GM12801 (cell line): ENCODE results near the gene P3H2.

Source experiments
- TF ChIP-seq, protein P1 (sequence below): IDR thresholded peaks from one replicate; pipeline ENCODE4 v1.5.1; 2011; ENCODE audit warnings: control low read depth; ENCODE audit not compliant: insufficient read length; ENCODE audit errors: extremely low read depth

The P3H2 gene, protein sequence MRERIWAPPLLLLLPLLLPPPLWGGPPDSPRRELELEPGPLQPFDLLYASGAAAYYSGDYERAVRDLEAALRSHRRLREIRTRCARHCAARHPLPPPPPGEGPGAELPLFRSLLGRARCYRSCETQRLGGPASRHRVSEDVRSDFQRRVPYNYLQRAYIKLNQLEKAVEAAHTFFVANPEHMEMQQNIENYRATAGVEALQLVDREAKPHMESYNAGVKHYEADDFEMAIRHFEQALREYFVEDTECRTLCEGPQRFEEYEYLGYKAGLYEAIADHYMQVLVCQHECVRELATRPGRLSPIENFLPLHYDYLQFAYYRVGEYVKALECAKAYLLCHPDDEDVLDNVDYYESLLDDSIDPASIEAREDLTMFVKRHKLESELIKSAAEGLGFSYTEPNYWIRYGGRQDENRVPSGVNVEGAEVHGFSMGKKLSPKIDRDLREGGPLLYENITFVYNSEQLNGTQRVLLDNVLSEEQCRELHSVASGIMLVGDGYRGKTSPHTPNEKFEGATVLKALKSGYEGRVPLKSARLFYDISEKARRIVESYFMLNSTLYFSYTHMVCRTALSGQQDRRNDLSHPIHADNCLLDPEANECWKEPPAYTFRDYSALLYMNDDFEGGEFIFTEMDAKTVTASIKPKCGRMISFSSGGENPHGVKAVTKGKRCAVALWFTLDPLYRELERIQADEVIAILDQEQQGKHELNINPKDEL

GRCh38 chr3:190120269-190121060 lies at the start of gene P3H2:
TSS of gene P3H2 (minus strand) at chr3:190120897. CDS start at chr3:190120731, 166 bp downstream.
- TF ChIP-seq, protein P1, sequence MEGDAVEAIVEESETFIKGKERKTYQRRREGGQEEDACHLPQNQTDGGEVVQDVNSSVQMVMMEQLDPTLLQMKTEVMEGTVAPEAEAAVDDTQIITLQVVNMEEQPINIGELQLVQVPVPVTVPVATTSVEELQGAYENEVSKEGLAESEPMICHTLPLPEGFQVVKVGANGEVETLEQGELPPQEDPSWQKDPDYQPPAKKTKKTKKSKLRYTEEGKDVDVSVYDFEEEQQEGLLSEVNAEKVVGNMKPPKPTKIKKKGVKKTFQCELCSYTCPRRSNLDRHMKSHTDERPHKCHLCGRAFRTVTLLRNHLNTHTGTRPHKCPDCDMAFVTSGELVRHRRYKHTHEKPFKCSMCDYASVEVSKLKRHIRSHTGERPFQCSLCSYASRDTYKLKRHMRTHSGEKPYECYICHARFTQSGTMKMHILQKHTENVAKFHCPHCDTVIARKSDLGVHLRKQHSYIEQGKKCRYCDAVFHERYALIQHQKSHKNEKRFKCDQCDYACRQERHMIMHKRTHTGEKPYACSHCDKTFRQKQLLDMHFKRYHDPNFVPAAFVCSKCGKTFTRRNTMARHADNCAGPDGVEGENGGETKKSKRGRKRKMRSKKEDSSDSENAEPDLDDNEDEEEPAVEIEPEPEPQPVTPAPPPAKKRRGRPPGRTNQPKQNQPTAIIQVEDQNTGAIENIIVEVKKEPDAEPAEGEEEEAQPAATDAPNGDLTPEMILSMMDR = no peak

GRCh38 chr3:190169877-190170276 lies 49.2 kb upstream of the P3H2 start:
- TF ChIP-seq, protein P1 = no peak

DNA sequence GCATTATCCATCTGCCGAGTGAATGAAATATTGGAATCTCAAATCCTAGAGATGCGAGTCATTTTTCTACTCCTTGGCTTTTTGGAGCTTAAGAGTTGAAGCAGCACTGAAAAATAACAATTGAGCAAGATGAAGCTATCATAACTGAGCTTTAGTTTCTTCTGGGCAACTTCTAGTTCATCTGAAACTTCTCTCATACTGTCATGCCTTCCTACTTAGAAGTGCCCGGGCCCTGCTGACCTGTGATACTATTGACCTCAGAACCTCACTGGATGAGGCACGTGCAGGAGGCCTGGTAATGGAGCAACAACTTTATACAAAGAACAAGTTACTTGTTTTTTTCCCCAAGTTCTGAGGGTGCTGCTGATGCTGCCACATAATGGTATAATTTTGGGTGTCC lies 48.5 kb upstream of the P3H2 start:
- TF ChIP-seq, protein P1 = no peak

GRCh38 chr3:190167936-190168680 lies 47.4 kb upstream of the P3H2 start:
- TF ChIP-seq, protein P1 = no peak

- TF ChIP-seq, protein P1 = no peak
Measured at GRCh38 chr3:190166948-190167347, 46.3 kb upstream of the P3H2 start.

DNA sequence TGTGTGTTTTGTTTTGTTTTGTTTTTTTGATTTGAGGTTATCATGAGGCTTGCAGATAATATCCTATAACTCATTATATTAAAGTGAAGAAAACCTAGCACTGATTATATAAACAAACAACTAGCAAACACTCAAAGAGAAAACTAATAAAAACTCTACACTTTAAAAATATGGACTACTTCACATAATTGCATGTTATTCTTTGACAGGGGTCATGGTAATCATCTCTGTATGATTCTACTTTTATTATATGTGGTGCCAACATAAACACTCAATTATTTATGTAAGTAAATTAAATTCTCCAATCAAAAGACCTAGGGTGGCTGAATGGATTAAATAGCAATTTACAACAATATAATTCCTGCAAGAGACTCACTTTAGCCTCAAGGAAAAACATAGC lies 44.6 kb upstream of the P3H2 start:
- TF ChIP-seq, protein P1 = no peak
